HG02759 (cell line): ENCODE measurements around the gene CACNA2D3.
"Not testable (repeated sequence)": the region's sequence is repeated elsewhere in the genome, so short reads cannot be mapped to it uniquely, and the experiment has no call there.

Experiments
- ATAC-seq: cut with Tn5 transposase; IDR thresholded peaks from one replicate; pipeline ENCODE4 v1.9.1; 2021; ENCODE audit warnings: mild to moderate bottlenecking, moderate library complexity; ENCODE audit not compliant: unreplicated experiment

Gene CACNA2D3

DNA sequence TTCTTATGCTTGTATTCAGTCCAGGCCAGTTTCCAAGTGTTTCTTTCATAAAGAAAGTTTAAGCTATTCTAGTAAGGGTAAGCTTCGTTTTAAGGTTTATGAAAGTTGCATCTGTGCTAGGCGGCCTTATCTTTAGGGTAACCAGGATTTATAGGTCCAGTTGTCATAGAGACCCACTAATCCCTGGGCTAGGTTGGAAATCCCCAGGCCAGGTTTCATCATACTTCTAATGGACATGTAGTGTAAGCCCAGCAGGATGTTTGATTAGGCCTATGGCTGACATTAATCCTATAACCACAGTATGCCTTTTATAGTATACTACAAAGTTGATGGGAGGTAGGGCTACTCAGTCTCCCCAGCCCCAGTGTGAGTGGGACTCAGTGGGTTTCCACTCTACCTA is 312.4 kb downstream of the CACNA2D3 start:
- no peak for ATAC-seq

DNA sequence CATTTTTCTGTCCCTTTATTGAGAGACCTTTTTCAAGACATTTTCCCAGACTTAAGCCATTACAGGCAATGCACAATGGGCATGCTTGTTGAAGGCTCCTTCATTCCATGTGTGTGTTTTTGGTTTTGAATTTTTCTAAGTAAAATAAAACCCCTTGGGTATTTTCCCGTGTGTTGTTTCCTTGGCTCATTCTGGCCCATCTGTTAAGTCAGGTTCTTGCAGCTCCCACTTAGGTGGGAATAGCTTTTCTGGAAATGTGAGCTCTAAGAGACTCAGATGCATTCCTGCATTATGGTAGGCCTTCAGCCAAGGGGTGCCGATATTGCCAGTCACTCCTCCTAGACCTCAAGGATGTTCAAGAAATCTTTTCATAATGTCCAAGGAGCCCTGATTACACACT is 314.9 kb downstream of the CACNA2D3 start:
- ATAC-seq: no peak

DNA sequence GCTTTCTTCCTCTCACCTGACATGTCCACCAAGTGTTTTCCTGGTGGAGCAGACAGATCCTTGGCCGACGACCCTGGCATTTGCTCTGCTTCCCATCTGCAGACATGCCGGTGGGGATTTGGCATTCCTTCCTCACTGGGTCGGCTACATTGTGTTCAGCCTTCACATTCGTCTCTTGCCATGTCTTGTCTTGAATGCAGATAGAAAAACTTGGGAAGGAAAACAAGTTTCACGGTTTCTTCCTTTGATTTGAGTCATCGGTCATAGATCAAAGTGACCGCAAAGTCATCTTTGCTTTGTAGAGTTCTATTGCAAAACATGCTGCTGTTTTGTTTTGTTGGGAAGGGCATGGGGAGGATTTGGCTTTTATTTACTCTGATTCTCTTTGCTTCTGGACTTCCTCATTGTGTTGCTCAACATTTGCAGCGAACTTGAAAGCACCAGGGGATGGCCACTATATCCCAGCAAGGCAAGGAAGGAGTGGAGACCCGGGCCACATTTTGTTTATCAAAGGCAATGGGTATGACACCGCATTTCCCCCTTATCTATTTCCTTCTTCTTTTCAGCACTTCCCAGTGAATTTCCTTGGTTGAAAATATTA is 321.3 kb downstream of the CACNA2D3 start:
- no peak for ATAC-seq

DNA sequence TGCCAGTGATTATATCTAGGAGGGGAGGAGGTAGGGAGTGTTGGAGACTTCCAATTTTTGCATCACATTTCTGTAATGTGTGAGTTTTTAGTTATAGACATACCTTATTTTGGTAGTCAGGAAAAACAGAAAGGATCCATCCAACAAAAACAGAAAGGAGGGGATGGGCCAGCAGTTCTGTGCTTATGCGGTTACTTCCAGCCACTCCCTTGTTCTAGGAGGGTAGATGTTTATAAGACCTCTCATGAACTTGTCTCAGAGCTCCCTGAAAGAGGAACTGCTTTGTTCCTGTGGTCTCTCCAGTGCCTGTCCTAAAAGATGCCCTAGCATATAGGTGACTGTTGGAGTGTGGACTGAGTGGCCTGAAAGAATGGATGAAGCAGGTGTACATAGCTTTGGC is 323.3 kb downstream of the CACNA2D3 start:
- ATAC-seq: no peak

GRCh38 chr3:54447427-54447826 is 325.1 kb downstream of the CACNA2D3 start:
- no peak for ATAC-seq

GRCh38 chr3:54454806-54455205 is 332.5 kb downstream of the CACNA2D3 start:
- no peak for ATAC-seq

DNA sequence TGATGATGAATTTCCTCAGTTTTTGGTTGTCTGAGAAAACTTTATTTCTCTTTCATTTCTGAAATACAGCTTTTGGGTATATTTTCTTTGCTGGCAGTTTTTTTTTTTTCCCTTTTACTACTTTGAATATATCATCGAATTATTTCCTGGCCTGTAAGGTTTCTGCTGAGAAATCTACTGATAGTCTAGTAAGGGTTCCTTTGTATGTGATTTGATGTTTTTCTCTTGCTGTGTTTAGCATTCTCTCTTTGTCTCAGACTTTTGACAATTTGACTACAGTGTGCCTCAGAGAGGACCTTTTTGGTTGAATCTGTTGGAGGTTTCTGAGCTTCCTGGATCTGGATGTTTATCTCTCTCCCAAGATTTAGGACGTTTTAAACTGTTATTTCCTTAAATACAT is 336.0 kb downstream of the CACNA2D3 start:
- ATAC-seq: no peak

GRCh38 chr3:54464554-54464953 is 342.2 kb downstream of the CACNA2D3 start:
- ATAC-seq: not testable (repeated sequence)

- ATAC-seq: no peak
Measured at GRCh38 chr3:54476891-54477290, 354.5 kb downstream of the CACNA2D3 start.

DNA sequence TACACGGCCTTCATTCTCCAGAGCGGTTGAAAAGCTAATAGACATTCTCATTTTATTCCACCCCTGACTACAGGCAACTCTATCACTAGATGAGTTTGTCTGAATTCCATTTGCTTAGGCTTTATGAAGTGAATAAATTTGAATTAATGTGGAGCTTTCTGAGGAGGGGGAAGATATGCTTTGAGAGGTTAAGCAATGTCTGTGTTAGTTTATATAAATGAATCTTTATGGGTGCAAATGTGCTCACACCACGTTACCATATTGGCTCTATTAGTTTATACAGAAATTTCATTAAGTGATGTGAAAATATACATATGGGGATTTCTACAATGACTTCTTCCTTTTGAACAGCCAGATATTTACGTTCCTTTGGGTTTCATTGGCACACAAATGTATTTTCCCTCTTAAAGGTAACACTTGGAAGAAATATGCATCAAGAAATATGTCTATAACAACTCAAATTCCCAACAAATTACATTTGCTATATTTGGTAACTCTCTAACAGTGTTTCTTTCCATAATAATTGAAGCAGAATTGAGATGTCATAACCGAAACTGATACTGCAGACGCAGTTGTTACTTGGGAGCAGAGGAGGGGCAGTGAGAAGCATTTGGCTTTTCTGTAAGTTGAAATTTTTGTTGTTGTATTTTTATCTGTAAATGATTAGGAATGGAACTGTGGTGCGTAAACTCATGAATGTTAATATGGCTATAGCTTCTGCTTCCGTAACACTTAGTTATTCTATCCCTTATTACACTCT is 359.4 kb downstream of the CACNA2D3 start:
- no peak for ATAC-seq

- no peak for ATAC-seq
Measured at GRCh38 chr3:54484334-54484733, 362.0 kb downstream of the CACNA2D3 start.

- no peak for ATAC-seq
Measured at GRCh38 chr3:54486317-54486716, 364.0 kb downstream of the CACNA2D3 start.

- ATAC-seq: no peak
Measured at GRCh38 chr3:54488297-54488696, 365.9 kb downstream of the CACNA2D3 start.

GRCh38 chr3:54494209-54494608 is 371.9 kb downstream of the CACNA2D3 start:
- ATAC-seq: no peak

DNA sequence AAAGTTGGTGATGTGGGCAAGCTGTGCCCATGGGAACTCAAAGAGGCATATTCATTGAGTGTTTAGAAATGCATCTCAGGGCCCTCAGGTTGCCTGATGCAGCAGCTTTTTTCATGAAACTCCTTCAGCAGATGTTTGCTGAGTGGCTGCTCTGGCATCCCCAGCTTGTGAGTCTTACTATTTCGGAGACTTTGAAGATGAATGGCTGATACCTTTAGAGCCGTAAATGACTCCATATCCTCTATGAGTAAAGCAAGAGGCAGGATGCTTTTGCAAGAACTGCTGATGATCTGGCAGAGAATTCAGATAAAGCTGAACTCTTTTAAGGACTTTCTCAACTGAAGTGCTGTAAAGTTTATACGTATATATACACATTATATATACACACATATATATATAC is 384.3 kb downstream of the CACNA2D3 start:
- no peak for ATAC-seq

GRCh38 chr3:54507876-54508460 is 385.6 kb downstream of the CACNA2D3 start:
- no peak for ATAC-seq

GRCh38 chr3:54510506-54510905 is 388.2 kb downstream of the CACNA2D3 start:
- no peak for ATAC-seq

GRCh38 chr3:54511766-54512365 is 389.5 kb downstream of the CACNA2D3 start:
- ATAC-seq: no peak

DNA sequence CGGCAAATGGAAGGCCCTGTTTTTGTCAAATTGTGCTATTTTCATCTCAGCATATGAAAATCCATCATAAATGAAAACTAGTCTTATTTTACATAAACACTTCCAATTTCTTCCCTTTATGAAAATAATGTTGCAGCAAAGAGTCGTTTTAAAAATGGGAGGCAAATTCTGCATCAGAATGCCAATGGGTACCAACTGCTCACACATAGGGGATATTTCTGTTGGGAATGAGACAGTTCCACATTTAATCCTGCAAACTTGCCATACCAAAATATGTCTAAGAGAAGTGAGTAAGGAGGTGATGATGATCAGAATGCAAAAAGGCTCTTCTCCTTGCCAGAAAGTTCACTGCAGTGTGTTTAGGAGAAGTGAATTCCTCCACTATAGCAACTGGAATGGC is 391.7 kb downstream of the CACNA2D3 start:
- ATAC-seq: no peak

DNA sequence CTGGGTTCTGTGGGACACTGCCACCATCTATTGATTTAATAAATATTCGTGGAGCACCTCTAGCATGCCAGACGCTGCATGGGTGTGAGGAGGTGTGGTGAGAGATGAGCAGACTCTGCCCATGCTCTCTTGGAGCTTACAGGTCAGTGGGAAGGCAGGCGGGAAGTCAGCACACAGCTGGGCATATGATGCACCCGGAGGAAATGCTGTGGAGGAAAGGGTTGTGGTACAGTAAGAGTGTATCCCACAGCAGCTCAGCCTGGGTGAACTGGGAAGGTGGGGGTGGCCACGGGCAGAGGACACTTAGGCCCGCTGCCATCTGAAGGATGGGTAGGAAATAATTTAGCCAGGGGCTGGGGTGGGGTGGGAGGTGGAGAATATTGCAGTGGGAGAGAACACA is 392.1 kb downstream of the CACNA2D3 start:
- no peak for ATAC-seq

GRCh38 chr3:54515441-54516213 is 393.3 kb downstream of the CACNA2D3 start:
- no peak for ATAC-seq
